Loucy (cell line): ENCODE results near the gene TYW5.
A peak's percentile ranks its signal among the peaks of the same experiment; 100 is the strongest.
"Not testable (repeated sequence)": the region's sequence is repeated elsewhere in the genome, so short reads cannot be mapped to it uniquely, and the experiment has no call there.

Experiments used
- H2AFZ ChIP-seq: fragments of 200-600 bp; sonication (generic); 2 replicates; pipeline ENCODE4 v1.6.0; 2016; ENCODE audit warnings: antibody characterized with exemption, mild to moderate bottlenecking, low read length, moderate library complexity
- H3F3A ChIP-seq: fragments of 200-600 bp; 2 replicates; pipeline ENCODE4 v1.6.0; 2016; ENCODE audit warnings: antibody characterized with exemption, low read depth, mild to moderate bottlenecking
- H3K27me3 ChIP-seq: fragments of 200-600 bp; sonication (generic); 2 replicates; pipeline ENCODE4 v1.6.1; 2014; ENCODE audit warnings: low read length, mild to moderate bottlenecking; ENCODE audit not compliant: insufficient read depth, poor library complexity, severe bottlenecking
- H3K36me3 ChIP-seq: fragments of 200-600 bp; sonication (generic); 2 replicates; pipeline ENCODE4 v1.6.1; 2016; ENCODE audit warnings: low read length; ENCODE audit not compliant: insufficient read depth
- H3K4me1 ChIP-seq: fragments of 200-600 bp; sonication (generic); 2 replicates; pipeline ENCODE4 v1.5.1; 2014; ENCODE audit warnings: low read length, mild to moderate bottlenecking; ENCODE audit not compliant: insufficient read depth, poor library complexity, severe bottlenecking
- H3K4me2 ChIP-seq: fragments of 200-600 bp; sonication (generic); 2 replicates; pipeline ENCODE4 v1.6.0; 2014; ENCODE audit warnings: antibody characterized with exemption, low read length, low read depth, mild to moderate bottlenecking; ENCODE audit not compliant: poor library complexity, severe bottlenecking
- H3K4me3 ChIP-seq: fragments of 200-600 bp; sonication (generic); 2 replicates; pipeline ENCODE4 v1.5.1; 2014; ENCODE audit warnings: low read length, mild to moderate bottlenecking, mixed read lengths; ENCODE audit not compliant: poor library complexity, severe bottlenecking
- H3K79me2 ChIP-seq: fragments of 200-600 bp; sonication (generic); 2 replicates; pipeline ENCODE4 v1.6.1; 2014; ENCODE audit warnings: low read length; ENCODE audit not compliant: insufficient read depth
- H3K9ac ChIP-seq: fragments of 200-600 bp; sonication (generic); 2 replicates; pipeline ENCODE4 v1.6.0; 2014; ENCODE audit warnings: mild to moderate bottlenecking, low read depth, low read length, moderate library complexity; ENCODE audit not compliant: poor library complexity, severe bottlenecking
- H3K9me2 ChIP-seq: fragments of 200-600 bp; sonication (generic); replicated peaks from 2 replicates; pipeline ENCODE4 v1.6.1; 2016; ENCODE audit warnings: low read depth, low read length, mixed read lengths
- H3K9me3 ChIP-seq: fragments of 200-600 bp; sonication (generic); 2 replicates; pipeline ENCODE4 v1.6.1; 2014; ENCODE audit warnings: mild to moderate bottlenecking, antibody characterized with exemption, low read length, low read depth; ENCODE audit not compliant: insufficient read depth
- H4K20me1 ChIP-seq: fragments of 200-600 bp; sonication (generic); 2 replicates; pipeline ENCODE4 v1.6.0; 2014; ENCODE audit warnings: antibody characterized with exemption, low read length, mild to moderate bottlenecking; ENCODE audit not compliant: insufficient read depth, poor library complexity, severe bottlenecking
- EZH2phosphoT487 ChIP-seq: fragments of 200-600 bp; IDR thresholded peaks from 2 replicates; pipeline ENCODE4 v1.6.1; 2018; ENCODE audit warnings: antibody characterized with exemption, mild to moderate bottlenecking, moderate library complexity, borderline replicate concordance
- TF ChIP-seq, protein P1 (sequence below): fragments of 200-600 bp; sonication (generic); conservative IDR thresholded peaks from 2 replicates; pipeline ENCODE4 v1.5.1; 2014; ENCODE audit warnings: mild to moderate bottlenecking, antibody characterized with exemption, low read length

TYW5 gene

DNA sequence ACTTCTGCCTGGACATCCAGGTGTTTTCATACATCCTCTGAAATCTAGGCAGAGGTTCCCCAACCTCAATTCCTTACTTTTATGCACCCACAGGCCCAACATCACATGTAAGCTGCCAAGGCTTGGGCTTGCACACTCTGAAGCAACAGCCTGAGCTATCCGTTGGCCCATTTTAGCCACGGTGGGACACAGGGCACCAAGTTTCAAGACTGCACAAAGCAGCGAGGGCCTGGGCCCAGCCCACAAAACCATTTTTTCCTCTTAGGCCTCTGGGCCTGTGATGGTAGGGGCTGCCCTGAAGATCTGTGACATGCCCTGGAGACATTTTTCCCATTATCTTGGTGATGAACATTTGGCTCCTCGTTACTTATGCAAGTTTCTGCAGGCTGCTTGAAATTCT, 38.3 kb downstream of the TYW5 start:
- no peak for TF ChIP-seq EZH2phosphoT487
- TF ChIP-seq, protein P1, sequence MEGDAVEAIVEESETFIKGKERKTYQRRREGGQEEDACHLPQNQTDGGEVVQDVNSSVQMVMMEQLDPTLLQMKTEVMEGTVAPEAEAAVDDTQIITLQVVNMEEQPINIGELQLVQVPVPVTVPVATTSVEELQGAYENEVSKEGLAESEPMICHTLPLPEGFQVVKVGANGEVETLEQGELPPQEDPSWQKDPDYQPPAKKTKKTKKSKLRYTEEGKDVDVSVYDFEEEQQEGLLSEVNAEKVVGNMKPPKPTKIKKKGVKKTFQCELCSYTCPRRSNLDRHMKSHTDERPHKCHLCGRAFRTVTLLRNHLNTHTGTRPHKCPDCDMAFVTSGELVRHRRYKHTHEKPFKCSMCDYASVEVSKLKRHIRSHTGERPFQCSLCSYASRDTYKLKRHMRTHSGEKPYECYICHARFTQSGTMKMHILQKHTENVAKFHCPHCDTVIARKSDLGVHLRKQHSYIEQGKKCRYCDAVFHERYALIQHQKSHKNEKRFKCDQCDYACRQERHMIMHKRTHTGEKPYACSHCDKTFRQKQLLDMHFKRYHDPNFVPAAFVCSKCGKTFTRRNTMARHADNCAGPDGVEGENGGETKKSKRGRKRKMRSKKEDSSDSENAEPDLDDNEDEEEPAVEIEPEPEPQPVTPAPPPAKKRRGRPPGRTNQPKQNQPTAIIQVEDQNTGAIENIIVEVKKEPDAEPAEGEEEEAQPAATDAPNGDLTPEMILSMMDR = no peak
- Histone ChIP-seq H4K20me1 (peaks cover 53% of the 10 kb centered on the region), H3K4me1 (peaks cover 24% of the 10 kb centered on the region), H3K9me2 (no peaks in the 10 kb centered on the region), H3K4me3 (no peak overlapping the region), H3K79me2 (peaks cover 90% of the 10 kb centered on the region), H3K9me3 (peaks cover 9% of the 10 kb centered on the region; the same call in 1 of the 2 replicates), H3K27me3 (no peaks in the 10 kb centered on the region), H3K4me2 (no peak overlapping the region), H3F3A (no peaks in the 10 kb centered on the region), H2AFZ (no peak overlapping the region), H3K9ac (no peak overlapping the region), H3K36me3 (peaks cover 47% of the 10 kb centered on the region; the same call in 1 of the 2 replicates)

DNA sequence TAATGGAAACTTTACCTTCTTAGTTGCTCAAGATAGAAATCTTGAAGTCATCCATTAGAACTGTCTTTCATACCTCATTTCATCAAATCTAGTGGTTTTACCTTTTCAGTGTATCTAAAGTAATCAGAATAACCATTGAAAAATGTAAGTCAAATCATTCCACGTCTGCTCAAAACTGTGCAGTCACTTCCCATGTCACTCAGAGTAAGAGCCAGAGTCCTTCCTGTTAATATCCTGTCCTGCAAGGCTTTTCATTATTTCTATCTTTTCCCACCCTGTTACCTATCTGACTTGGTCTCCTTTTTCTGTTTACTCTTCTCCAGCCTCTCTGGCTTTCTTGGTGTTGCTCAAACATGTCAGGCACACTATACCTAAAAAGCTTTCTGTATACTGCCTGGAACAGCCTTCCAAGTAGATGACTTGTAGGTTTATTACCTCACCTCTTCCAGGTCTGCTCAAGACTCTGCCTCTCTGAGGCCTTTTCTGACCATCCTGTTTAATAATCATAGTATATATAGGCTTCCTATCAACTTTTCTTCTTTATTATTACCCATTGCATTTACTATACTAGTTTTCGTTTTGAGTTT, 40.8 kb downstream of the TYW5 start:
- peak overlapping the region; percentile 74 for H3K4me3 ChIP-seq
- TF ChIP-seq, protein P1 = no peak
- TF ChIP-seq EZH2phosphoT487 = no peak
- no peak overlapping the region for H2AFZ ChIP-seq
- no peaks in the 10 kb centered on the region for H3K27me3 ChIP-seq
- peak overlapping the region; percentile 64 for H3K9ac ChIP-seq
- H3K9me3 ChIP-seq = peaks cover 9% of the 10 kb centered on the region; the same call in 1 of the 2 replicates
- H3K79me2 ChIP-seq = peaks cover 85% of the 10 kb centered on the region
- H4K20me1 ChIP-seq = peaks cover 43% of the 10 kb centered on the region
- H3K4me1 ChIP-seq = peaks cover 24% of the 10 kb centered on the region
- no peaks in the 10 kb centered on the region for H3F3A ChIP-seq
- peaks cover 38% of the 10 kb centered on the region; the same call in 1 of the 2 replicates for H3K36me3 ChIP-seq
- H3K4me2 ChIP-seq = peak overlapping the region; percentile 92
- no peaks in the 10 kb centered on the region for H3K9me2 ChIP-seq

DNA sequence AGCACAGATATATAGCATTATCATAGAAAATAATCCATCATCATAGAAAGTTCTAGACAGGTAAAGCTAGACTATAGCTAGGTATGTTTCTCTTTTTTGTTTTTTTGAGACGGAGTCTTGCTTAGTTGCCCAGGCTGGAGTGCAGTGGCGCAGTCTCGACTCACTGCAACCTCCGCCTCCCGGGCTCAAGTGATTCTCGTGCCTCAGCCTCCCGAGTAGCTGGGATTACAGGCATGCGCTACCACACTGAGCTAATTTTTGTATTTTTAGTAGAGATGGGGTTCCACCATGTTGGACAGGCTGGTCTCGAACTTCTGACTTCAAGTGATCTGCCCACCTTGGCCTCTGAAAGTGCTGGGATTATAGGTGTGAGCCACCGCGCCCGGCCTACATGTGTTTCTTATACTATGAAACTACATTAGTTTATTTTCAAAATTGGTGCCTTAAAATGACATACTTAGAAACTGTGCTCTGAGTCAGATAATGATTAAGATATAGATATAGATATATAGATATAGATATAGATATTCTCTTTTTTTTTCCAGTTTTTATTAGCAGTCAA, 42.7 kb downstream of the TYW5 start:
- H4K20me1 ChIP-seq = peaks cover 38% of the 10 kb centered on the region
- peaks cover 20% of the 10 kb centered on the region; the same call in 1 of the 2 replicates for H3K36me3 ChIP-seq
- peaks cover 67% of the 10 kb centered on the region for H3K79me2 ChIP-seq
- peak overlapping the region; percentile 66 for H3K4me2 ChIP-seq
- not testable (repeated sequence) for H3K9me2 ChIP-seq, H3F3A ChIP-seq, H3K27me3 ChIP-seq, H3K9me3 ChIP-seq, H2AFZ ChIP-seq
- H3K4me1 ChIP-seq = peaks cover 24% of the 10 kb centered on the region
- H3K9ac ChIP-seq = peak overlapping the region; percentile 87
- peak overlapping the region; percentile 83 for H3K4me3 ChIP-seq

DNA sequence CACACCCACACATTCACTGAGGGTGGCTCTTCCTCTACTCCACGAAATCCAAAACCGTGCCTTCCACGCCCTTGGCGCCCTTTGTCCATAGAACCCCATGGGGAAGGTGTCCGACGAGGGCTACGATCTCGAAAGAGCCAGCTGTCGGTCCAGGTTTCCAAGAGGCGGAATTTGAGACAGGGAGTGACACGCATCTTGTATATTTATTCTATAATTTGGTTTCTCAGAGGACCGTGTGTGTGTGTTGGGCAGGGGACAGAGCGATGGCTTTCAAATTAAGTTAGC, 43.5 kb downstream of the TYW5 start:
- Histone ChIP-seq H3F3A (no peaks in the 10 kb centered on the region), H3K4me2 (peak overlapping the region; percentile 66), H3K9me2 (no peaks in the 10 kb centered on the region), H3K4me3 (peak overlapping the region; percentile 83), H3K9me3 (peaks cover 4% of the 10 kb centered on the region; the same call in 1 of the 2 replicates), H3K27me3 (no peaks in the 10 kb centered on the region), H3K9ac (peak overlapping the region; percentile 87), H3K4me1 (peaks cover 24% of the 10 kb centered on the region), H2AFZ (peak overlapping the region; percentile 90), H4K20me1 (peaks cover 38% of the 10 kb centered on the region), H3K36me3 (peaks cover 12% of the 10 kb centered on the region; the same call in 1 of the 2 replicates), H3K79me2 (peaks cover 59% of the 10 kb centered on the region)
- TF ChIP-seq, protein P1 = no peak
- no peak for TF ChIP-seq EZH2phosphoT487
